Activated CD4-positive, alpha-beta memory T cell treated with anti-CD3 and anti-CD28 coated beads, Interleukin-2, amount 10 ng/mL, durations not matched to agents 7 days and 5 days (primary cell): ENCODE data around the gene ECM1. TPM values are rescaled to one million over a fixed set of nuclear protein-coding genes. Genes with fewer than 3 reads are reported as not detected.

Experiments
- CTCF ChIA-PET: fragments of 350-600 bp; sonication (Branson Sonifier 250); formaldehyde crosslinking; loops from one replicate; lab custom pipeline; 2021; ENCODE audit warnings: antibody characterized with exemption, inconsistent platforms; lab: Charles Lee
- POLR2A ChIA-PET: fragments of 350-600 bp; sonication (Branson Sonifier 250); formaldehyde crosslinking; loops from one replicate; lab custom pipeline; 2021; ENCODE audit warnings: antibody characterized with exemption; lab: Charles Lee
- DNase-seq: peaks from one replicate; pipeline ENCODE4 v3.0.0-alpha.2; 2020
- H3K27ac Mint-ChIP-seq: one replicate; pipeline ENCODE4 v1.8.0; 2021; ENCODE audit warnings: mild to moderate bottlenecking, mixed read lengths
- H3K27me3 Mint-ChIP-seq: one replicate; pipeline ENCODE4 v1.8.0; 2021; ENCODE audit warnings: mixed read lengths
- H3K36me3 Mint-ChIP-seq: one replicate; pipeline ENCODE4 v1.8.0; 2021; ENCODE audit warnings: low read depth, mixed read lengths
- H3K4me1 Mint-ChIP-seq: one replicate; pipeline ENCODE4 v1.8.0; 2021; ENCODE audit warnings: mixed read lengths
- H3K4me3 Mint-ChIP-seq: one replicate; pipeline ENCODE4 v1.8.0; 2021; ENCODE audit warnings: mild to moderate bottlenecking, mixed read lengths
- H3K9me3 Mint-ChIP-seq: one replicate; pipeline ENCODE4 v1.8.0; 2021; ENCODE audit warnings: mixed read lengths
- total RNA-seq, 2 experiments: library from RNA; stranded (reverse); gene quantifications; one replicate each; pipeline ENCODE4 v1.2.3, GENCODE V29; 2021

ECM1 gene
- total RNA-seq, 2 experiments from 2014 or later = 2.4 to 3.8 TPM

- peak; percentile 80 for DNase-seq
- peak overlapping the region; percentile 100 for H3K27ac Mint-ChIP-seq
- no peaks in the 10 kb centered on the region for H3K9me3 Mint-ChIP-seq
- CTCF ChIA-PET = interaction anchor here (0.9 to 11.3 kb wide), 9 partner anchors 12 to 443 kb away, joined by 3 to 282 read pairs (median 4); partner anchors contain the start of genes ENSA, MCL1 and SETDB1
- peaks cover 68% of the 10 kb centered on the region for H3K4me1 Mint-ChIP-seq
- POLR2A ChIA-PET = interaction anchor here (0.5 to 18.0 kb wide), 32 partner anchors 11 to 740 kb away, joined by 3 to 1377 read pairs (median 6); partner anchors contain the start of genes ADAMTSL4, ANP32E, APH1A and ARNT
- H3K27me3 Mint-ChIP-seq = no peaks in the 10 kb centered on the region
- H3K36me3 Mint-ChIP-seq = peaks cover 18% of the 10 kb centered on the region
- H3K4me3 Mint-ChIP-seq = peak overlapping the region; percentile 87
Observed at GRCh38 chr1:150562446-150563339, 54.8 kb downstream of the ECM1 start.

Other genes starting within 250 kb of the ECM1 start
- 100 to 1,000 TPM; 142 to 144 TPM for gene APH1A, start 239.1 kb upstream of the ECM1 start, total RNA-seq
- 1 to 10 TPM; 4.1 TPM for gene C1orf54, start 235.3 kb upstream of the ECM1 start, total RNA-seq
- gene CIART, start 225.6 kb upstream of the ECM1 start, total RNA-seq = 1 to 10 TPM; 1.5 to 1.7 TPM
- gene MRPS21, start 214.2 kb upstream of the ECM1 start, total RNA-seq = 10 to 100 TPM; 67.2 to 68.2 TPM
- 10 to 100 TPM; 60.3 to 64.7 TPM for gene PRPF3, start 186.6 kb upstream of the ECM1 start, total RNA-seq
- 10 to 100 TPM; 33.6 to 35.0 TPM for gene RPRD2, start 144.0 kb upstream of the ECM1 start, total RNA-seq
- gene TARS2, start 20.7 kb upstream of the ECM1 start, total RNA-seq = 10 to 100 TPM; 37.2 to 38.8 TPM
- gene FALEC, start 7.6 kb downstream of the ECM1 start, total RNA-seq = not detected
- 1 to 10 TPM; 1.4 to 1.6 TPM for gene ADAMTSL4, start 41.3 kb downstream of the ECM1 start, total RNA-seq
- 100 to 1,000 TPM; 470 to 472 TPM for gene MCL1, start 71.5 kb downstream of the ECM1 start, total RNA-seq
- 100 to 1,000 TPM; 221 to 223 TPM for gene ENSA, start 121.5 kb downstream of the ECM1 start, total RNA-seq
- 10 to 100 TPM; 24.8 to 26.5 TPM for gene GOLPH3L, start 189.0 kb downstream of the ECM1 start, total RNA-seq
- under 1 TPM in 1 of 2 experiments, not detected in 1; 0.30 TPM for gene HORMAD1, start 212.8 kb downstream of the ECM1 start, total RNA-seq